SHP77 (cell line): ENCODE measurements around the gene RAB11FIP3.

Experiments
- DNase-seq, 2 experiments: peaks; one replicate each; lab custom pipeline; 2025; lab: John Stamatoyannopoulos, UW

RAB11FIP3 gene

GRCh38 chr16:567373-568256 lies 142.2 kb downstream of the RAB11FIP3 start:
- no peak for DNase-seq

- no peak for DNase-seq
Measured at GRCh38 chr16:568401-569258, 143.2 kb downstream of the RAB11FIP3 start.

GRCh38 chr16:569445-570254 lies 144.2 kb downstream of the RAB11FIP3 start, which contains the start of gene PIGQ:
TSS of gene PIGQ (plus strand) at chr16:569968. CDS start at chr16:574075, 4,107 bp downstream.
- DNase-seq = peak in 1 of 2 experiments; percentile 67
